Adrenal gland (tissue), 12 donors: ENCODE measurements around the gene RASGRP4. TPM values are rescaled to one million over a fixed set of nuclear protein-coding genes. Genes with fewer than 3 reads are reported as not detected.

Source experiments
- DNase-seq, 7 donors: peaks; one replicate each; pipeline ENCODE4 v3.0.0-alpha.2; 2019 to 2020
- H3K27ac ChIP-seq, 5 donors: fragments of 200-600 bp; sonication (generic) in 4 of 5; 1 replicate in 3 of 5; 2 replicates in 2 of 5; pipeline versions ENCODE4 v1.5.1 to v1.8.0; 2016 to 2020; ENCODE audit warnings: mild to moderate bottlenecking in 1 of 5
- H3K27me3 ChIP-seq: fragments of 200-600 bp; 2 replicates; pipeline ENCODE4 v1.8.0; 2021
- H3K36me3 ChIP-seq, 2 donors: fragments of 200-600 bp; replicated peaks in 1 of 2; 1 replicate in 1 of 2; 2 replicates in 1 of 2; pipeline versions ENCODE4 v1.5.1 to v1.8.0; 2018 to 2022
- H3K4me1 ChIP-seq, 2 donors: fragments of 200-600 bp; replicated peaks in 1 of 2; 1 replicate in 1 of 2; 2 replicates in 1 of 2; pipeline versions ENCODE4 v1.5.1 to v1.8.0; 2018 to 2021
- H3K4me3 ChIP-seq, 4 donors: fragments of 200-600 bp; sonication (generic) in 3 of 4; one replicate each; pipeline ENCODE4 v1.5.1; 2016 to 2018
- H3K9me3 ChIP-seq, 3 donors: fragments of 200-600 bp; sonication (generic) in 1 of 3; replicated peaks in 1 of 3; 1 replicate in 2 of 3; 2 replicates in 1 of 3; pipeline versions ENCODE4 v1.5.1 to v1.8.0; 2016 to 2021
- CTCF ChIP-seq, 6 experiments: fragments of 450-650 bp in 4 of 6; fragments of 200-600 bp in 2 of 6; sonication (generic) in 1 of 6; IDR thresholded peaks; 1 replicate in 5 of 6; 2 replicates in 1 of 6; pipeline versions ENCODE4 v1.5.1 to v1.8.0; 2016 to 2021; ENCODE audit warnings: antibody characterized with exemption in 6 of 6, mild to moderate bottlenecking in 2 of 6, moderate library complexity in 1 of 6
- POLR2A ChIP-seq, 2 donors: fragments of 450-650 bp; IDR thresholded peaks; one replicate each; pipeline ENCODE4 v1.6.1; 2017; ENCODE audit warnings: antibody characterized with exemption in 2 of 2, mild to moderate bottlenecking in 2 of 2, moderate library complexity in 1 of 2
- WGBS, 4 donors: extraction: QIAGEN DNeasy Blood & Tissue Kit in 2 of 4; methylation state at CpG; one replicate each; pipeline versions ENCODE4 v1.1.5 to v1.1.7; 2013 to 2017; 5-methylcytosine and 5-hydroxymethylcytosine counted together
- intact Hi-C, 2 donors: fragments of 100-400 bp; cut with DNase I; formaldehyde crosslinking; loops; one replicate each; pipeline versions ENCODE4 v1.14.1 to v1.15.0; 2022 to 2023
- polyA plus RNA-seq, 3 donors: library from polyadenylated mRNA; stranded (reverse); fragments of 200-250 nt in 2 of 3; fragments of 350-450 nt in 1 of 3; fragmentation: Illumina TruSeq in 1 of 3; extraction: RNeasy Lipid Tissue Mini Kit (QIAGEN cat#74804) in 1 of 3; gene quantifications; one replicate each; pipeline ENCODE4 v1.2.3, GENCODE V29; 2013 to 2014
- total RNA-seq, 9 donors: library from RNA; depleted of rRNA in 4 of 9; stranded (reverse); fragments of >200 nt in 4 of 9; fragments of 120-200 nt in 1 of 9; fragmentation: NEBNext Ultra II Directional in 1 of 9; extraction: Animal tissue kit (Norgen Biotek cat#: 25700) in 1 of 9; gene quantifications; one replicate each; pipeline versions ENCODE4 v1.1.0 to v1.2.4, GENCODE V29; 2013 to 2023
- donor health status: healthy with polysubstance abuse.
- donor health status: Bipolar disorder and iron deficiency.
- donor health status: DM: yes; HTN: yes; CAD: no.
- donor health status: DM: no; HTN: no; CAD: no.
- donor health status: DM: no; HTN: no; CAD: no.
- donor health status: DM: yes; HTN: yes; CAD: no.

RASGRP4 gene
- total and polyA plus RNA-seq, 12 donors = 0.22 to 10.0 (median 4.2) TPM

GRCh38 chr19:38464421-38465082 lies 38.5 kb upstream of the RASGRP4 start:
- 48 to 61% (median 58%) methylated on average over 15 of the region's 15 CpGs for WGBS, 4 donors
- no peak overlapping the region for H3K27ac ChIP-seq
- H3K4me3 ChIP-seq = no peak overlapping the region
- H3K36me3 ChIP-seq = no peaks in the 10 kb centered on the region
- no peaks in the 10 kb centered on the region for H3K9me3 ChIP-seq
- no peaks in the 10 kb centered on the region for H3K4me1 ChIP-seq
- no peaks in the 10 kb centered on the region for H3K27me3 ChIP-seq
- TF ChIP-seq CTCF (IDR thresholded peaks at IDR 0.05) (no peak), POLR2A (IDR thresholded peaks at IDR 0.05) (no peak)
- intact Hi-C loops = no loop called here
- DNase-seq = no peak

DNA sequence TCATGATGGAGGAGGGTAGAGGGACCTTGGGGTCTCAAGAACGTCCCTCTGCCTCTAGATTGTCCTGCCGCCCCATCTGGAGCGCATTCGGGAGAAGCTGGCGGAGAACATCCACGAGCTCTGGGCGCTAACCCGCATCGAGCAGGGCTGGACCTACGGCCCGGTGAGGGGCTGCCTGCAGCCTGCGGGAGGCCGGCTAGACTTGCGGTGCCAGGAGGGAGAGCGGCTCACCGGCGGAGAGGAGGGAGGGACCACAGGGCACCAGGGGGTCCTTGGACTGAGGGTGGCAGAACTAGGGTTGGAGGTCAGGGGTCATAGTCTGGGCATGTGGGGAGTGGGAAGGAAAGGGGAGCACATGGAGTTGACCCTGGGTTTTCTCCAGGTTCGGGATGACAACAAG lies 37.3 kb upstream of the RASGRP4 start:
- 83 to 91% (median 89%) methylated on average over 17 to 18 of the region's 18 CpGs for whole genome bisulfite sequencing, 4 donors
- Histone ChIP-seq H3K27ac (no peak overlapping the region), H3K27me3 (no peaks in the 10 kb centered on the region), H3K9me3 (no peaks in the 10 kb centered on the region), H3K36me3 (no peaks in the 10 kb centered on the region), H3K4me1 (no peaks in the 10 kb centered on the region), H3K4me3 (no peak overlapping the region)
- intact Hi-C loops = no loop called here
- no peak for TF ChIP-seq CTCF (IDR thresholded peaks at IDR 0.05)
- no peak for TF ChIP-seq POLR2A (IDR thresholded peaks at IDR 0.05)
- no peak for DNase-seq

- TF ChIP-seq POLR2A (IDR thresholded peaks at IDR 0.05) = no peak
- TF ChIP-seq CTCF (IDR thresholded peaks at IDR 0.05) = no peak
Measured at GRCh38 chr19:38458991-38459390, 33.0 kb upstream of the RASGRP4 start.

DNA sequence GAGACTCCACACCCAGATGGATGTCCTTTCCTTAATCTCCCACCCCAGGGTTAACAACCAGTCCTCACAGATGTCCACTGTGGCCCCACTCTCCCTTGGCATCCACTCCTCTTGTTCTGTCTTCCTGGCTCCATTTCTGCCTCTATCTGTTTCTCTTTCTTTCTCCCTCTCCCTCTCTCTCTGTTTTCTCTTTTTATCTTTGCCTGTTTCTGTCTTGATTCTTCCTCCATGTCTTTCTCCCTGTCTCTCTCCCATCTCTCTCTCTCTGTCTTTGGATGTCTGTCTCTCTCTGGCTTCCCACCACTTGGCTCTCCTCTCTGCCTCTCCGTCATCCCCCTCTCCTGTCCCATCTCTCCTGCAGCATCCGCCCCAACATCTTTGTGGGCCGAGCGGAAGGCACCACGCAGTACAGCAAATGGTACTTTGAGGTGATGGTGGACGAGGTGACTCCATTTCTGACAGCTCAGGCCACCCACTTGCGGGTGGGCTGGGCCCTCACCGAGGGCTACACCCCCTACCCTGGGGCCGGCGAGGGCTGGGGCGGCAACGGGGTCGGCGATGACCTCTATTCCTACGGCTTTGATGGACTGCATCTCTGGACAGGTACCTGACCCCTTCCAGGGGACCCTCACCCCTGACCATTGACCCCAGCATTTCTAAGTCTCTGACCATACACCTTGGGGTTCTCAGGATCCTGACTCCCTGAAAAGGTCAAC lies 31.8 kb upstream of the RASGRP4 start:
- H3K4me1 ChIP-seq = no peaks in the 10 kb centered on the region
- no peaks in the 10 kb centered on the region for H3K36me3 ChIP-seq
- no peak overlapping the region for H3K4me3 ChIP-seq
- no peaks in the 10 kb centered on the region for H3K27me3 ChIP-seq
- no peaks in the 10 kb centered on the region for H3K9me3 ChIP-seq
- TF ChIP-seq POLR2A (IDR thresholded peaks at IDR 0.05) (no peak), CTCF (IDR thresholded peaks at IDR 0.05) (no peak)
- no peak for DNase-seq
- 86 to 92% (median 88%) methylated on average over 7 to 15 of the region's 15 CpGs for WGBS, 4 donors
- no peak overlapping the region for H3K27ac ChIP-seq
- intact Hi-C loops = no loop called here

More at GRCh38 chr19:38458991-38459390, 33.0 kb upstream of the RASGRP4 start:
- H3K36me3 ChIP-seq = no peaks in the 10 kb centered on the region
- H3K4me3 ChIP-seq = no peak overlapping the region
- 77 to 89% (median 85%) methylated on average over 5 to 13 of the region's 13 CpGs for WGBS, 4 donors
- no peak for DNase-seq
- H3K27me3 ChIP-seq = no peaks in the 10 kb centered on the region
- H3K9me3 ChIP-seq = no peaks in the 10 kb centered on the region
- intact Hi-C loops = no loop called here
- no peak overlapping the region for H3K27ac ChIP-seq
- H3K4me1 ChIP-seq = no peaks in the 10 kb centered on the region
